Amniotic epithelial cell (primary cell): ENCODE results near the gene TAF12.
A peak's percentile ranks its signal among the peaks of the same experiment; 100 is the strongest.
"Not testable (repeated sequence)": the region's sequence is repeated elsewhere in the genome, so short reads cannot be mapped to it uniquely, and the experiment has no call there.

Source experiments
- DNase-seq: peaks from one replicate; pipeline ENCODE4 v3.0.0-alpha.2; 2010; ENCODE audit warnings: low read depth

Gene TAF12

DNA sequence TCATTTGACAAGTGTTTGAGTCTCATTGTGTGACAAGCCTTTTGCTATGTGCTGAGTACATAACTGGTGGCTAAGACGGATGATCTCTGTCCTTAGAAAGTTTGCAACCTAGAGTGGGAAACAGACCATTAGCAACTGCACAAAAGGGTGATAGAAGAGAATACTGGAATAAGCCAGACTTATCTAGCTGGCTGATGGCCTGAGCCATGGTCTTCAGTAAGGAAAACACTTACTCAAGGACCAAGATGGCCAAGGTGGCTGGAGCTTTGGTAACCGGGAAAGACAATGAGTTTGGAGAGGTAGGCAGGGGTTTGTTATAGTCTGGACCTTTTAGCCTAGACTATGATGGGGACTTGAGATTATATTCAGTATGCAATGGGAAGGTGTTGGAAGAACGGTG, 1.6 kb upstream of the TAF12 start:
- no peak for DNase-seq

- DNase-seq = peak; percentile 26
Measured at GRCh38 chr1:28642056-28642846, 616 bp downstream of the TAF12 start.

- peak; percentile 11 for DNase-seq
Measured at GRCh38 chr1:28640766-28641165, 2.1 kb downstream of the TAF12 start.

DNA sequence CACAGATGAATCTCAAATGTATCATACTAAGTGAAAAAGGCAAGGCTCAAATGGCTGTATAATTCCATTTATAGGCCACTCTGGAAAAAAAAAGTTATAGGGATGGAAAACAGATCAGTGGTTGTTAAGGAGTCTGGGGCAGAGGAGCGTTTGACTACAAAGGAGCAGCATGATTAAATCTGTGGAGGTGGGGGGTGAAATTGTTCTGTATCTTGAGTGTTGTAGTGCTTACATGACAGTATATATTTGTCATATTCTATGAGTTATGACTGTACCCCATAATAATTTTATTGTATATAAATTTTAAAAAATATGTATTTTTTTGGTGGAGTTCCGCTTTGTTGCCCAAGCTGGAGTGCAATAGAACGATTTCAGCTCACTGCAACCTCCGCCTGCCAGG, 10.3 kb downstream of the TAF12 start:
- no peak for DNase-seq

DNA sequence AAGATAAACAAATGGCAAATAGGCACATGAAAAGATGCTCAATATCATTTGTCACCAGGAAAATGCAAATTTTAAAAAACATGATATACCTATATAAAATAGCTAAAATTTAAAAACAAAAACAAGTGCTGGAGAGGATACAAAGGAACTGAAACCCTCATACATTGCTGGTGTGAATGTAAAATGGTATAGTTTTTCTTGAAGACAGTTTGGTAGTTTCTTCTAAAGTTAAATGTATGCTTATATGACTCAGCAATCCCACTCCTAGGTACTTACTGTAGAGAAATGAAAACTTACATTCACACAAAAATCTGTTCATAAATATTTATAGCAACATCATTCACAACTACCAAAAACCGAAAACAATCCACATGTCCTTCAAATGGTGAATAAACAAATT, 11.2 kb downstream of the TAF12 start:
- no peak for DNase-seq

DNA sequence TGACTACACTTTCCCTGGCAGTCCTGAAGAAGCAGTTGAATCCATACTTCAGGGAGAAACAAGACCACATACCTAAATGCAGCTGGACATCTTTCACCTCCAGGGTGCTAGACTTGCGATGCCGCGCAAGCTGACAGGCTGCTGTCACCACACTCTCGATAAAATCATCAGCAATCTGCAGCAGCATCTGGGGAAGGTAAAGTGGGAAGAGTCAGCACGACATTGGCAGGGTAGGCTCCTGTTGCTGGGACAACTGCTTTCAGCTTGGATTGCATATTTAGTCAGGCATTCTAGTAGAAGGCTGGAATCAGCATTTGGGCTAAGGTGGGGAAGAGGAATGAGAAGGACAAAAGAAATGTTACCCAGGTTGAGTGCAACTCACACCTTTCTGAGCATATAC, 29.7 kb downstream of the TAF12 start:
- no peak for DNase-seq

DNA sequence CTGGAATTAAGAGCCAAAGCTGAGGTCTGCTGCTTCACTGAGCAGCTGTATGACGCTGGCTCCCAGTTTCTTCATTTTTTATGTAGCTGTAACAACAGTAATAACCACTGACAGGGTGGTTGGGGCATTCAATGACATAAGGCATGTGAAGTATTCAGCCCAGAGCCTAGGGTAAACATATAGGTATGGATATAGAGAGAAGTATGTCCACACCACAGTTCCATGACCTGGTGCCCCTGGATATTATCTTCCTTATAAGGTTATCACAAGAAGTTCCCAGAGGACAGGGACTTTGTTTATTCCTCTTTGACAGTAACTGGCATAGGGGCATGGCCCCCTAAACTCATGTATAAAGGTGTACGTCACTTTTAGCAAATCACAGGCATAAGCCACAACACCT, 36.1 kb downstream of the TAF12 start:
- no peak for DNase-seq

DNA sequence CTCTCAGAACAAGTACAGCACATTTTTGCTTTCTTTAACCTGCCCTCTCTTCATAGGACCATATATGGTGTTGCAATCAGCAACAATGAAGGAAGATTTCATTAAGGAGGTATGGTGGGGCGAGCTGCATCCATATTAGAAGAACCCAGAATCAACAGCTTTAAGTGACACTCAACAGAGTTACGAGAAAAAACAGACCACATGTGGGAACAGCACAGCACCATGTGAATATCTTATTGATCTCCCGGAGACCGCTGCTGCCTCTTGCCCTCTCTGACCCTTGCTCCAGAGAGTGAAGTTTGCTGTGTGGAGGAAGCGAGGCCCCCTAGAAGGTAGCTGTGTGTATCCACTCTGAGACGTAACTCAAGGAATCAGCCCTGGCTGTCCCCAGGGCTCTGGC, 37.9 kb downstream of the TAF12 start:
- DNase-seq = no peak

- DNase-seq = no peak
Measured at GRCh38 chr1:28604411-28604810, 38.5 kb downstream of the TAF12 start.

DNA sequence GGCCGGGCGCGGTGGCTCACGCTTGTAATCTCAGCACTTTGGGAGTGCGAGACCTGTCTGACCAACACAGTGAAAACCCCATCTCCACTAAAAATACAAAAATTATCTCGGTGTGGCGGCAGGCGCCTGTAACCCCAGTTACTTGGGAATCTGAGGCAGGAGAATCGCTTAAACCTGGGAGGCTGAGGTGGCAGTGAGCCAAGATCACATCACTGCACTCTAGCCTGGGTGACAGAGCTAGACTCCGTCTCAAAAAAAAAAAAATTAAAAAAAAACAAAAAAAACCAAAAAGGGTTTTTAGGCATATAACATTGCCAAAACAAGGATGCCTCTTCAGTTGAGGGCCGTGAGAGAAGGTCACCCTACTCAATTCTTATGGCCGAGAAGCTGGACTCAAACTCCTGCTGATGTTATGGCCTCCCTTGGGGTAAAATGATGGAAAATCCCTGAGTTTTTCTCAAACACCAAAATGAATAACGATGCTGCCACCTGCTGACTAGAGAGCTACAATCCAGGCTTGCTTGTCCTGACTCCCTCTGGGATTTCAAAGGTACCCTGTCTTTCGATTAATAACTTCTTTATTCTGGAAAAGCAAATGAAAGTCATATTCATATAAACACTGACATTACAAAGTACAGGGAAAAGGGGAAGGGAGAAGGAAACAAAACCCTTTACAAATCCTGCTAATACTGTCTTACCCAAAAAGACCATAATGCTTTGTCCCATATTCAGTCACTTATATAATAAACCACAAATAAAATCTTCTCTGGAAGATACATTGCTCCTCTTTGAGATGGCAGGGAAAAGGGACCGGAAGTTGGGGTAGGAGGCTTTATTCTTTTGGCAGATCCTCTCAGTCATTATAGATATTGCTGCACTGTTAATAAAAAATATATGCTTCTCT, 40.1 kb downstream of the TAF12 start:
- DNase-seq = peak; percentile 75

GRCh38 chr1:28601696-28602095, 41.2 kb downstream of the TAF12 start:
- DNase-seq = peak; percentile 83

- not testable (repeated sequence) for DNase-seq
Measured at GRCh38 chr1:28596276-28596675, 46.6 kb downstream of the TAF12 start.

- no peak for DNase-seq
Measured at GRCh38 chr1:28595412-28596191, 47.3 kb downstream of the TAF12 start.

DNA sequence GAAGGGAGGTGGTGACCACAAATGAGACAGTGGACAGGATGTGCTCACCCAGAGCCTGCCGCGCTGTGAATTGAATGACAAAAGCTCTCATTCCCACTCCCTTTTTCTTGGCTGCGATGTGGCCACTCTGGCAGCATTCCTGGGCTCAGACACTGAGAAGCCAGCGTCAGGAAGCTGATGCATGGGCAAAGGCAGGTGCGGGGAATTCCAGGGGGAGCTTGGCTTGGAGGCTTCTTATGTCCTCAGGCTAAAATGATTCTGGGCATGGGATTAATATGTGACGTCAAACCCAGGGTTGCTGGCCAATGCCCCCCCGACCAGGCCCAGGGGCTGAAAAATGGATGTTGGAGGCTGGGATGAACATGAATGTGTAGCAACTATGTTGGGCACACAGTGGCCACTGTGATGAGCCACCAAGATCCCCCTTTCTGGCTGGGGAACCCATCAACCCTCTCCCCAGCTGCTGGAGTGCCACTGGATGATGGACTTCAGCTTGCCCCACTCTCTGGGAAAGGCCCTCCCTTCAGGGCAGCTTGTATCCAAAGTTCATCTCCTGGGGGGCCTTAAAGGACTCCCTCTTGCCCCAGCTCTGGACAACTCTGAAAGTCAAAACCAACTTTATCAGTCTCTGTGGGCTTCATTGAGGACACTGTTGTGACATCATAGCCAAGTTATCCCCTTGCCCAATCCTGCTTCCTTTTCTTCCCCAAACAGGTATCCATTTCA, 48.0 kb downstream of the TAF12 start:
- DNase-seq = not testable (repeated sequence)

GRCh38 chr1:28593988-28594356, 48.9 kb downstream of the TAF12 start:
- DNase-seq = not testable (repeated sequence)

DNA sequence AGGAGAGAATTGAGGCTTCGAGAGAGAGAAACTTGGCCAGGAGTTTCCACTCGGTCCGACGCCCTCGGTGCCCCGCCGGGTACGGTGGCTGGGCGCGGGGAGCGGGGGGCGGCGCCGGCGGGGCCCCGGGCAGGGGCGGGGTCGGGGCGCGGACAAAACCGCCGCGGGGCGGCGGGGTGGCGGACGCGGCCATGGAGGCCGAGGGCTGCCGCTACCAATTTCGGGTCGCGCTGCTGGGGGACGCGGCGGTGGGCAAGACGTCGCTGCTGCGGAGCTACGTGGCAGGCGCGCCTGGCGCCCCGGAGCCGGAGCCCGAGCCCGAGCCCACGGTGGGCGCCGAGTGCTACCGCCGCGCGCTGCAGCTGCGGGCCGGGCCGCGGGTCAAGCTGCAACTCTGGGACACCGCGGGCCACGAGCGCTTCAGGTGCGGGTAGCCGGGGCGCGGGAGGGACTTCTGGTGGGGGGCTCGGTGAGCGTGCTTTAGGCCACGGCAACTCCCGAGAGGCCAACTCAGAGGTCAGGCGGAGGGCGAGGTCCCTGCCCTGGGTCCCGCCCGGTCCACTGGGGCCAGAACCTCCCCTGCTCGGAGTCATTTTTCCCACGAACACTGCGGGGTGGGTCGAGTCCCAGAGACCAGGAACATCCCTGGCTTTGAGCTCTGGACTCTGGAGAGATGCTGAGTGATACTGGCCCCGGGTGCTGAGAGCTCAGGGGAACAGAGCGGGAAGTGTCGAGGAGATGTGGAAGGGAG, 50.4 kb downstream of the TAF12 start:
- DNase-seq = no peak

DNA sequence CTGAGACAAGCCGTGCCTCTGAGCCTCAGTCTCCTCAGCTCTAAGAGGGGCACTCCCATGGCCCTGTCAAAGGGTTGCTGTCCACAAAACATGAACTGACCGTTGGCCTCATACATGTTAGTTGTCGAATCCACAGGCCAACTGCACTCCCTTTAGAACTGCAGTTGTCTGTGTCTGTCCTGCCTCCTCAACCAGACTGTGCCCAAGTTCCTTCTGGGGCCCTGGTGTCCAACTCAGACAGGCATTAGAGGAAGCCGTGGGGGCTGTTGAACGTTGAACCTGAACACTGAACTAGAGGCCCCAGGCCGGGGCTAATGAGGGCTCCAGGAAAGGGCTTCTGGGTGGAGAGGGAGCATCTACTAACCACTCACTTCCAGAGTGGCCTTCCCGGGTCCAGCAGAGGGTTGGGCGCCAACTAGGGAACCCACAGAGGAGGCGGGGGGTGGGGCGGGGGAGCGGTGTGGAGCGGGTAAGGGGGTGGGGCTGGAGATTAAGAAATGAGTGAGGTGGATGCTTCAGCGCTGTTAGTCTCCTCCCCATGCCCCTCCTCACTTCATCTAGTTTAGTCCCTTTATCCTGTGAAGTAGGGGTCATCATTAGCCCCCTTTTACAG, 51.1 kb downstream of the TAF12 start, which contains the start of gene RAB42:
TSS of gene RAB42 (plus strand) at position 558 of the 613 bp plus-strand sequence. CDS start 247 bp downstream, outside the sequence.
- DNase-seq = no peak

GRCh38 chr1:28586585-28587391, 56.1 kb downstream of the TAF12 start:
- not testable (repeated sequence) for DNase-seq

DNA sequence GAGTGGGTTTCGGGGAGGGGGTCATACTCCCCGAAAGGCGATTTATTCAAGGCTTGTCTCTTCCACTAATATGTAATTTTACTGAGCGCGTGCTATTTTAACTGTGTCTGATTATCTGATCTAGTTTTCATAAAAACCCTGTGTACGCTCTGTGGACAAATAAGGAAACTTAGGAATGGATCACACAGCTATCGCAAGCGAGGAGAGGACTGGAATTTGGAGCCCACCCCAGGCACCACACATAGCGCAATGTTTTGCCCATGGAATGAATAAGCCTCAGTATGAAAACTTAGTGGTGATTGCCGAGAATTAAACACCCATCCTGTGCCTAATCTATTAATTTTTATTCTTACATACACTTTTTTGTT, 60.6 kb downstream of the TAF12 start:
- peak; percentile 29 for DNase-seq
